ENCODE results near the gene TRMT61A.

DNA sequence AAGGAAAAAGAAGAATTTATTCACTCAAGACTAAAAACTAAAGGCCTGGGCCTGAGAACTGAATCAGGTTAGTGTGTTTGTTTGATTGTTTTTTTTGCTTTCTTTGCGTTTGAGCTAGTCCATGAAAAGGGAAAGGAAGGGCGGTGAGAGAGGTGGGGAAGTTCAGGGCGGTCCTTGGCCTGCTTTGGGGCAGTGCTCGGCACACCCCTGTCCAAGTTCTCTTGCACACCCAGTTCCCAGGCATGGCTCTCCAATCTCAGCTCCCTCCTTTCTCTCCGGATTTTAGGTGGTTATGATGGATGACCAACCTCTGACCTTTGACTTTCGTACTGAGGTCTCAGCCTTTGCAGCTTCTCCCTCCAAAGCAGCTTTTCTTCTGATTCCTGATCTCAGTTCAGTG lies 45.1 kb downstream of the TRMT61A start:
- TF ChIP-seq POLR2A (IDR thresholded peaks at IDR 0.05; ENCODE audit: low read depth, low read length) = no peak
- TF ChIP-seq POLR2AphosphoS5 (IDR thresholded peaks at IDR 0.05; ENCODE audit: low read depth, low read length) = no peak
- no peak for TF ChIP-seq TAF1 (IDR thresholded peaks at IDR 0.05; ENCODE audit: low read depth, low read length)
